NCI-H524 treated with DMSO at 0.1 percent for 48 hours (cell line): ENCODE data around the gene PAPPA.

Source experiments
- DNase-seq: peaks from one replicate; lab custom pipeline; 2025; lab: John Stamatoyannopoulos, UW

Gene PAPPA

GRCh38 chr9:116153765-116154333 lies at the start of gene PAPPA:
PAPPA (plus strand) TSS chr9:116153791; CDS start chr9:116154173, 382 bp downstream.
- DNase-seq = no peak

DNA sequence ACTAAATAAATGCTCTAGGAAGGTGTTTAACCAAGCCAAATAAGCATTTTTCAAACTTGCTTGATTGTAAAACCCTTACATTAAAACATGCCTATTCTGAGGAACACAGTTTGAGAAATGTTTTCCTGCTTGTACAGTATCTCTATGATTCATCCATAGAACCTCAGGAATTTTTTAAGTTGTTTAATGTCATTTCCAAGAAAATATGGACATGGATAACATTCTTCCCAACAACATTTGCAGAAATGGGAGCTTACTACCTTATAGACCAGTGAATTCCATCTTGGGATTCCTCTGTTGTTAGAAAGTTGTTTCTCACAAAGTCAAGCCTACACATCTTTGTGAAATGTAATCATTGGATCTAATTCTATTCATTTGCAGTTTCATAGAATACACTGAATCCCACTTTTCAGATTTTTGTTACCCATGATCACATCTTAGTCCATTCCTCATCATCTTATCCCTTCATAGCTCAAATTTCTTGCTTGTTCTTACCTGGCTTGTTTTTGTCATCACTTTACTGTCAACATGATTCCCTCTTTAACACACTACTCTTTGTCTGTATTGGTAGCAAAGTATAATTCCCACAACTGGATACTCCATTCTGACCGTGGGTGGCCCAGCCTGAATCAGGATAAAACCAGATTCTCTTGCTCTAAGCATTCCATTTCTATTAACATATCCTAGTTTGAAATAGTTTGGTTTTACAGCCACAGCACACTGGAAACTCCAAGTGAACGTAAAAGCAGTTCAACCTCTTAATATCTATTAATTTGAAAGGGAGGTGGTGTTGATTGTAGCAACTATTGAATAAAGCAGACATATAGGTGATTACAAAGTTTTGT lies 49.4 kb upstream of the PAPPA start:
- no peak for DNase-seq

DNA sequence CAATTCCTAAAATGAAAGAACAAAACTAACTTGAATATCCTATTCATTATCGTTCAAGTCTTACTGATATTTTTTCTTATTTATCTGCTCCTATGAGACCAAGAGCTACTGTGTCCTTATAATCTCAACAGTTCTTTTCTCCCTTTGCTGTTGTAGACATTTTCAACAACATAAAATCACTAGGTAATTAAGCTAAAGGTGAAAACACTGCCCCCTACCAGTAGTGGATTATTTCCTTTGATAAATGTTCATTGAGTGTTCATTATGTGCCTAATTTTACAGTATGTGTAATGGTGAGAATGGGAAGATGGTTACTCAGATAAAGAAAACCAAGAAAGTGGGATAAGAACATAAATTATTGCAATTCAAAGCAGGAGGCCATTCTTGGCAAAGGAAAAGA lies 41.4 kb upstream of the PAPPA start:
- DNase-seq = no peak

DNA sequence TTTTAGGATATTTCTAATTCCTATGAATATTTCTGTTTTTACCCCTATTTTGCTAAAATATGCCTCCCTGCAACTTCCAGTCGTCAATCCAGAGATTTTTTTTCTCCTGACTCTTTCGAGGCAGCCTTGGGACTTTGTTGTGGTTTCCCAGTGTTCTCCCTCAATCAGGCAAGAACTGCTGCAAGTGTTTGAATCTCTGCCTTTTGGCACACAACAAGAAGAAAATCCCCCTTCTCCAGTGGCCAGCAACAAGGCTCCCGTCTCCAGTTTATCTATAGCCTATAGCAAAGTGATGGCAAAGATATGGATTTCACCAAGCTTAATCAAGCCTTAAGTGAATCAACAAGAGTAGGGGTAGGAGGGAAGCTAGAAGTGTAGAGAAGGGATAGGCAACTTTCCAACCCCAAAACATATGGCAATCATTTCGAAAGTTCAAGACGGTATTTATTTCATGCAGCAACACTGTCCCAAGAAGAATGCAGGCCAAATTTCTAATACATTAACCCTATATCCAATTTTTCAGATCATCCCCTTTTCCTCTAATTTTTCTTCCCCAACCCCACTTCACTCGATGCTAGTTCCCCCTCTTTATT lies 37.7 kb upstream of the PAPPA start:
- no peak for DNase-seq

DNA sequence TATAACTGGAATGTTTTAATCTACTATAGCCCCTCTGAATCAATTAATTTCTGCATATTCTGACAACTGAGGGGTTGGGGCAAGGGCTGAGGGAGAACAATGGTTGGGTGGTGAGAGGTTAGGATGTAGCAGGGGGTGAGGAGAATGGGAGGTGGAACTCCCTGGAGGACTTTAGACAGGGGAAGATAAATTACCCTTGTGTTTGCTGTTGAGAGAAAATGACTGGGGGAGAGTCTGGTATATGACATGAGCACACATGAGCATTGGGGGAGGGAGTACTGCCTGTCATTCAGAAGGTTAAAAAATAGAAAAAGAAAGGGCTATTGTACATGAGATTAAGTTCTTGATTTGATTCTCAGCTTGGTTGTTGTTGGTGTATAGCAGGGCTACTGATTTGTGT lies 37.2 kb upstream of the PAPPA start:
- DNase-seq = no peak

DNA sequence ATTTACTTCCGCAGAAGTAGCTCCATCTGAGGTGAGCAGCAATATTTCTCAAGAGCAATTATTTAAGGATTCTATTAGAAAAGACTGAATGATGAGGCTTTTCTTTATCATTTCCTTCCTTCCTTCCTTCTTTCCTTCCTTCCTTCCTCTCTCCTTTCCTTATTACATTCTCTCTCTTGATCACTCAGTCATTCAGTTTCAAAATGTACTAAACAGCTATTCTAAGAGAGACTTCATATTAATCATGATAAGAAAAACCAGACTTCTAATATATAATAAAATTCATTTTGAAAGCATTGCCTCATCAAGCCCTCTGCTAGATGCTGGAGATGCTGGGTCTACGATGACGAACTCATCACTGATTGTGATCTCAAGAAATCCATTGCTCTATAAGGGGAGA lies 30.4 kb upstream of the PAPPA start:
- DNase-seq = no peak

- no peak for DNase-seq
Measured at GRCh38 chr9:116124472-116125040, 29.0 kb upstream of the PAPPA start.

GRCh38 chr9:116133163-116133562 lies 20.4 kb upstream of the PAPPA start:
- no peak for DNase-seq

GRCh38 chr9:116134975-116135374 lies 18.6 kb upstream of the PAPPA start:
- no peak for DNase-seq

DNA sequence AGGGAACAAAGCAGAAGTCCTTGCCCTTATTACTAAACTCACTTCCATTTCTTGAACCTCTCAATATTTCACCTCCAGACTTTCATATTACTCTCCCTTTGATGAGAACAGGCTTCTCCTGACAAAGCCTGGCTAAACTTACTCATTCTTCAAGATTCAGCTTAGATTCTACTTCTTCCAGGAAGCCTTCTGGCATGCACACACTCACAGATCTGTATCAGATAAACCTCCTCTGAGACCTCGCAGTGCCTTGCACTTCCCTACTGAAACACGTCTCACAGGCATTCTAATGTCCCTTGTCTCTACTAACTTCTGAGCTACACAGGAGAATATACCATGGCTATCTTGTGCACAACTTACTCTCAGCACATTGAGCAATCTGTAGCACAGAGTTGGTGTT lies 16.6 kb upstream of the PAPPA start:
- DNase-seq = no peak

DNA sequence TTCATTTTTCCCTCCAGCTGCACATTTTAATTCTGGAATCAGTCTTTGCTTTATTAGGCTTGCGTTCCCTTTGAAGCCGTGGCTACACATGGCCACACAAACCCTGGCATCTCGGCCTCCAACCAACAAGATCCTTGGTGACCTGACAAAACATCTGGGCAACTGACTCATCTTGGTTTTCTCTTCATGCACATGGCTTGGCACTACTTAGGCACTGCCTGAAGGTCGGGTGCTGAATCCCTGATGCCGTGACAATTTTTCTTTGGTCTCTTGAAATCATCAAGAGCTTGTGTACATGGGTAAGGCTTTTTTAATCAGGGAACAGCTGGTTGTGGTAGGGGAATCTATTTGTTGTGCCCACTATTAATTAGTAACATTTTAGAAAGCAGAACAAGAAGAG lies 16.0 kb upstream of the PAPPA start:
- DNase-seq = no peak

DNA sequence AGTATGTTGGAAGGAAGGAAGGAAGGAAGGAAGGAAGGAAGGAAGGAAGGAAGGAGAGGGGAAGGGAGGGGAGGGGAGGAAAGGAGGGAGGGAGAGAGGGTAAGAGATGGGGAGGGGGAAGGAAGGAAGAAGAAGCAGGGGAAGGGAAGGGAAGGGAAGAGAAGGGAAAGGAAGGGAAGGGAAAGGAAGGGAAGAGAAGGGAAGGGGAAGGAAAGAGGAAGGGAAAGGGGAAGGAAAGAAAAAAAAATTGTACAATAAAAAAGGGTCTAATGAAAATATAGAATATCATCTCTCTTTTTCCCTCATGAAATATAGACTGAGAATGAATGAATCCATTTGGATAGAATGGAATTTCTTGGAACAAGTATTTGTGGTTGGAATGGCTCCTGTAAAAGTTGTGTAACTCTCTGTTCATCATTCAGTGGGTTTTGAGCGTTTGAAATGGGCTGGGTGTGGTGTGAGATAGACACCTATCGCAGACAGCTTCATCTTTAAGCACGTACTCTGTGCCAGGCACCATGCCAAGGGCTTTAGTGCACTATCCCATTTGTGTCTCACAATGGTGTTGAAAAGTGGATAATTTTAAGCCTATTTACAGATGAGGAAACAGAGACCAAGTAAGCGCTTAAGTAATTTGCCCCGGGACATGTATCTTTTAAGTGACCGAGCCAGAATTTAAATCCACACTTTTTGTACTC lies 11.6 kb upstream of the PAPPA start:
- no peak for DNase-seq

DNA sequence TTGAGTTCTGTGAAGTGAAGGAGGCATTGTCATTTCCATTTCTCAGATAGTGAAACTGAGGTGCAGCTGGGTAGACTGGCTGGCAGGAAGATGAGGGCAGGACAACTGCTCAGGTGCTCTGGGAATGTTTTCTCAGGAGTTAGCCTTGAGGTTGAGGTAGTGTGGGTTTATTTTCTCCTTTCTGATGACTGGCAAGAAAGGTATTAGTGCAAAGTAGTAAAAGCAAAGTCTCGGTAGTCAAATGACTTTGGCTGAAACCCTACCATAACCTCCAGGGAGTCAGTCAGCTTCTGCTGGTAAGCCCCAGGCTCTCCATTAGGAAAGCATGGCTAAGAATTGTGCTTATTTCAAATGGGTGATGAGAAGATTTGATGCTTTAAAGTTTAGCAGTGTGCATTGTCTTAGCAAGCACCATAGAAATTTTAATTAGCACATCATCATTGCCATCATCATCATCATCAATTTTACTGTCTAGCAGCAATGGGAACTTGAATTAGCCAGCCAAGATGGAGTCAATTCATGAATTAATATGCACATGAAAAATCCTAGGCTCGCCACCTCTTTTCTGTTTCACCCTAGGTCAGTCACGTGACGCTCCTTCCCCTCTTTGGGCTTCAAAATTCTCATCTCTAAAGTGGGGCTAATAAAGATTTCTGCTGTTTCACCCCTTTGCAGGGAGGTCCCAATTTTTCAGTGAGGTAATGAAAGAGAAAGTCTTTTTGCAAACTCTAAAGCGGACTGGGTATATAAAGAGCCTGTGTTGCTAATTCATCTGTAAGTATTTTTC lies 10.7 kb upstream of the PAPPA start:
- no peak for DNase-seq

- DNase-seq = no peak
Measured at GRCh38 chr9:116144038-116144437, 9.6 kb upstream of the PAPPA start.

GRCh38 chr9:116144555-116144954 lies 9.0 kb upstream of the PAPPA start:
- no peak for DNase-seq

DNA sequence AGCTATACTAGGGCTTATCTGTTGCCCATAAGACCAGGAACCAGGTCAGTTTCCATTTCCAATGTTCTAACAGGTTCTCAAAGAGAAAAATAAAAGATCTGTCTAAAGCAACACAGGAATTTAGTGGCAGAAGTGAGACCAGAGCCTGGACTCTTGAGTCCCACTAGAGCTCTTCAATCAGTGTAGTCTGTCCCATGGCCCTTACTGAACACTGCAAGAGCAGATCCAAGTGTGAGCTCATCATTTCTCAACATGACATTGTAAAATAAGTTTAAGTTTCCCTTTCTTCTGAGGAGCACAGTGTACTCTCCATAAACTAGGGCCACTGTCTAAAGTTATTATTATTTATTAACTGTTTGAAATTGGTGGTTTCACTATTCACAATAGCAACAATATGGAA lies 8.6 kb upstream of the PAPPA start:
- no peak for DNase-seq

DNA sequence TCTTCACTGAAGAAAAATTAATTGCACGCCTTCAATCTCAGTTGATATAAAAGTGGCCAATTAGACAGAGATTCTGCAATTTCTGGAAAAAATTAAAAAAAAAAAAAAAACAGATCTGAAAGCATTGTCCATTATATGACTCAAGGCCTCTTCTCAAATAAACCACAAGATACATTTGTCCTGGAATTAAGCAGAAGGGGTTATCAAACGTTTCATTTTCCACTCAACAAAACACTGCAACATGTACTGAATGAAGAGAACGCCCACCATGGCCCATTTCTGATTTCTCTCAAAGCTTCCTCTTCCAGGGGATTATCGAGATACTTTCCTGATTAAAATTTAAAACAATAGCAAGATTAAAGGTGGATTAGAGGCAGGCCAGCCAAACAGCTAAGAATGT lies 5.8 kb upstream of the PAPPA start:
- DNase-seq = peak; percentile 40

DNA sequence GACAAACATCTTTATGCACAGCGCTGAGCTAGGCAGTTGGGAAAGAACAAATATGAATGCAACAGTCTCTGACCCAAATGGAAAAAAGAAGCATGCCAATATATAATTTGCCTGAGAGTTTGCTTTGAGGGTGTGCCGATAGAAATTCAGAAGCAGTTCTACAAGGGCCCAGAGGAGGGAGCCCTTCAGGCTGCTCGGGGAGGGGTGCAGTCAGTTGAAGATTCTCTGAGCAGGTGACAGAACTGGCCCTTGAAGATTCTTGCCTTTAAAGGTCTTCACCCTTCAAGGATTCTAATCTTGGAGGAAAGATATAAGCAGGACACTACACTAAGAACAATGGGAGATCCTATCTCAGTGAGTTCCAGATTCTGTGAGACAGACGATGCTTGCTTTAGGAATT lies 3.7 kb upstream of the PAPPA start:
- DNase-seq = no peak

DNA sequence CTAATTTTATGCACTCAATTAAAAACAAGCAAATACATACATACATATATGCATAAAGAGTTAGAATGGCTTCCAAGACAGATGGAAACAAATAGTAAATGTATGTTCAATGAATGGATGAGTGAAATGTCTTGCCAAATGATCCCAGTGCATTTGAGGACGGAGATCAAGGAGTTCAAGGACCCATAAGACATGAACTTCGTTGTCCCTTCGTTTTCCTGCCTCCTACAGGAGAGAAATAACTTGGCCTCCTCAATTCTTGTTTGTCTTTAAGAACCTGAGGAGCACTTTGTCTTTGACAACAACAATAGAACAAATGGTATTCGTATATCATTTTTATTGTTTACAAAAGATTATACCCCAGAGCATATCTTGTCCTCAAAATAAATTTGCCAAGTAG lies 2.4 kb upstream of the PAPPA start:
- DNase-seq = no peak

- no peak for DNase-seq
Measured at GRCh38 chr9:116151966-116152381, 1.6 kb upstream of the PAPPA start.

DNA sequence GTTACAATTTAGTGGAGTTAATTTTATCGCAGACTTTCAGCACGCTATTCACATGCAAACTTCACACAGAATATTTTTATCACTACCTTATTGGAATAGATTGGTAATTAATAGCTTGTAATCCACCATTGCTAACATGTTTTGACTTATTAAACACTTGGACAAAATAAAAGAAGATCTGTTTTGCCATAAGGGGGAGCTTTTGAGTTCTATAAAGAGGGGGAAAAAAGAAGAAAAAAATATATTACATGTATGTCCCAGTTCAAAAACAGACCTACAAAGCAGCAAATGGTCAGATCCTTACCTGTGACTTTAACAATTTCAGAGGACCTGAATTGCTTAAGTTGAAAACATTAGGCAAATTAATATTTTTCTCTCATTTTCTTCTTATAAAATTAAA lies 1.2 kb upstream of the PAPPA start:
- DNase-seq = peak; percentile 23
